Stimulated activated naive B cell treated with anti-CD40 and anti-IgM and Interleukin-4, amounts not matched to agents 10 μg/mL and 1 μg/mL and 100 μg/mL, for 72 hours (primary cell): Measurements from ENCODE around the gene LRP8.
A peak's percentile ranks its signal among the peaks of the same experiment; 100 is the strongest.

ENCODE experiments used
- ATAC-seq, 2 donors: fragments of 150-1000 bp; cut with Tn5 transposase; replicated peaks; 2 replicates each; pipeline ENCODE4 v1.10.0; 2021; ENCODE audit warnings: moderate library complexity in 1 of 2
- DNase-seq: peaks from one replicate; pipeline ENCODE4 v3.0.0; 2021
- H3K27ac Mint-ChIP-seq: one replicate; pipeline ENCODE4 v1.8.0; 2022; ENCODE audit warnings: mild to moderate bottlenecking, mixed read lengths
- H3K27me3 Mint-ChIP-seq, 2 donors: one replicate each; pipeline ENCODE4 v1.8.0; 2022; ENCODE audit warnings: mixed read lengths in 2 of 2
- H3K36me3 Mint-ChIP-seq, 2 donors: one replicate each; pipeline ENCODE4 v1.8.0; 2022; ENCODE audit warnings: mixed read lengths in 2 of 2, mild to moderate bottlenecking in 1 of 2
- H3K4me1 Mint-ChIP-seq, 2 donors: one replicate each; pipeline ENCODE4 v1.8.0; 2022; ENCODE audit warnings: mixed read lengths in 2 of 2, mild to moderate bottlenecking in 1 of 2
- H3K4me3 Mint-ChIP-seq, 2 donors: one replicate each; pipeline ENCODE4 v1.8.0; 2022; ENCODE audit warnings: mild to moderate bottlenecking in 2 of 2, mixed read lengths in 2 of 2, moderate library complexity in 1 of 2
- H3K9me3 Mint-ChIP-seq, 2 donors: one replicate each; pipeline ENCODE4 v1.8.0; 2022; ENCODE audit warnings: mixed read lengths in 2 of 2, mild to moderate bottlenecking in 1 of 2

Gene LRP8

DNA sequence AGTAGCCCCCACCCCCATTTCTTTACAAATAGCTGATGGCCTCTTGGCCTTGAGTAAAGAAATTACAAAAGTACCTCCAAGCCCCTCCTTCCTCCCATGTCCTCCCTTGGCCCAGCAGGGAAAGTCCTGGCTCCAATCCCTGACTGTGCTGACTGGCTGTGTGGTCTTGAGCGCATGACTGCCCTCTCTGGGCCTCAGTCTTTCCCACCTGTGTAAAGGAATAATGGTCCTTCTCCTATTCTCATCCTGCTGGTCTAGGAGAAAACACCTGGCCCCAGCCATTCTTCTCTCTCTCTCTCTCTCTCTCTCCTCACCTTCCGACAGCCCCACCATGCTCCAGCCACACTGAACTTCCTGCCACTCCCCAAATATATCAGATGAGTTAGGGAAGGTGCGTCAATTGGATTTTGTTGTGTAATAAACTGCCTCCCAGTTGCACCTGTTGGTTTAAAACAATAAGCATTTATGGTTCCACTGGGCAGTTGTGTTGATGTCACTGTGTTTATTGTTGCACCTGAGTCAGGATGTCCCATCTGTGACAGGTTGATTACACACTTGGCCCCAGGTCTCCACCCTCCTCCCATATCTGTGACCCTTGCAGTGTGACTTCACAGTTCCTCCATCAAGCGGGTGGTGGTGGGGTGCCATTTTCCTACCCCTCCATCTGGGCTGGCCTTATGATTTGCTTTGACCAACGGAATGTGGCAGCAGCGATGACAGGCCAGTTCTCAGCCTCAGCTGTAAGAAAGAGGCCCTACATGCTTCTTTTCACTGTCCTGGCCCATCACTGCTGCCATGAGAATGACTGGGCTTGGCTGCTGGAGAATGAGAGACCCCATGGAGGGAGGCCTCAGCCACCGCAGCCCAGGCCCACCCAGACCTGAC lies 22.3 kb upstream of the LRP8 start:
- no peak overlapping the region for H3K27ac Mint-ChIP-seq
- ATAC-seq = no peak

DNA sequence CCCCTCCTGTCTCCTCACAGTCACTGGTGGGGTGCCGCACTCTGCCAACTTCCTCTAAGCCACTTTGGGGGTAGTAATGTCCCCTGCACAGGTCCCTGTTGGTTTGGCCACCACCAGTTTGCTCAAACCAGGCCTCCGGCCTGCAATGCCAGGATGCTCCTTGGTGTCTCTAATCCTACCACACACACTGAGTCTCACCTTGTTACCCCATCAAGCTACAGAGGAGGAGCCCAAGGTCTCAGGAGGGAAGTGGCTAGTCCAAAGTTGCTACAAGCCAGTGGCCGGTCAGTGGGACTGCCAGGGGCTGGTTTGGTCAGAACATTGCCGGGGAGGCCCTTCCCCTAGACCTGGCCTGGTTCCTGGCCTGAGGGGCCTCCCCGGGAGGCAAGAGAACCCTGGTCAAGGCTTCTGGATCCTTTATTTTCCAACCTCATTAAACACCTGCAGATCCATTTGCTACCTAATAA lies 21.5 kb upstream of the LRP8 start:
- Mint-ChIP-seq H3K4me3 (no peak overlapping the region), H3K4me1 (peaks cover 3 to 6% of the 10 kb centered on the region in 2 donors), H3K27me3 (peaks cover 0 to 3% of the 10 kb centered on the region in 2 donors), H3K27ac (no peak overlapping the region), H3K36me3 (no peaks in the 10 kb centered on the region), H3K9me3 (no peaks in the 10 kb centered on the region)
- DNase-seq (no peak), ATAC-seq (no peak)

More for the DNA sequence above, 22.3 kb upstream of the LRP8 start:
- no peaks in the 10 kb centered on the region for H3K36me3 Mint-ChIP-seq
- peaks cover 3 to 4% of the 10 kb centered on the region in 2 donors for H3K27me3 Mint-ChIP-seq
- H3K4me3 Mint-ChIP-seq = no peak overlapping the region
- peaks cover 3 to 6% of the 10 kb centered on the region in 2 donors for H3K4me1 Mint-ChIP-seq
- peaks cover 0 to 3% of the 10 kb centered on the region in 2 donors for H3K9me3 Mint-ChIP-seq
- no peak for DNase-seq

DNA sequence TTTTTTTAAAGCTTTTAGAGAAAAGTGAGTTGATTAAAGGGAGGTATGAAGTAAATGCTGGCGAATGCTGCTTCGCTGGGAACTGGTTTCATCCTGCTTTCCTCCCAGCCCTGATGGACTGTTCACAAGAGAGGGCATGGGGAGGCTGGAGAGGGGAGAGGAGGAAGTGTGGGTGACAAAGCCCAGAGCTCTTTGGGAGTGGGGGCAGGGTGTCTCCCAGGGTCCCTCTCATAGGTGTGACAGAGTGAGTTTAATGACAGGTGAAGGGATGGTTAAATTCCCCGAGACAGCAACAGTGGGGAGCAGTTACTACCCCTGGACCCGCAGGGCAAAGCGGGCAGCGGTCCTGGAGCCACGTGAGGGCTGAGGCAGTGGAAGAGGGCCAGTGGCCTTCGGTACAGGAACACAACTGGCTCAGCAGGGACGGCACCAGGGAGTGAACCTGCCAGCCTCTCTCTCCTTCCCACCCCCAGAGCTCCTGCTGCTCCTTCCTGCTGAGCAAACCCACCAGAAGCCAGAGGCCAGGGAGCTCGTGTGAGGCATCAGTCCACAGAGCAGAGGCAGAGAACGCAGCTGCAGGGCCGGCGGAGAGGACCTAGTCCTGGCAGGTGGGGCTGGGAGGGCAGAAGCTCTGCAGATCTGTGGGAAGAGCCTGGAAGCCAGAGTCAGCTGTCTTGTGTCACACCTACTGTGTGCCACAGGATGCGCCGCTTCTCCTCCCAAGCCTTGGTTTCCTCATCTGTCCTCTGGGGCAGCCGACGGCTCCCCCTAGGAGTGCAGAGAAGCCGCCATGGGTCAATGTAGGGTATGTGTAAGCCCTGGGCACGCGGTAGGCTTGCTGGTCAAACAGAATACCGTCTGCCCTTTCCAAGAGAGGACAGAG lies 20.9 kb upstream of the LRP8 start:
- no peak for DNase-seq
- no peak for ATAC-seq

DNA sequence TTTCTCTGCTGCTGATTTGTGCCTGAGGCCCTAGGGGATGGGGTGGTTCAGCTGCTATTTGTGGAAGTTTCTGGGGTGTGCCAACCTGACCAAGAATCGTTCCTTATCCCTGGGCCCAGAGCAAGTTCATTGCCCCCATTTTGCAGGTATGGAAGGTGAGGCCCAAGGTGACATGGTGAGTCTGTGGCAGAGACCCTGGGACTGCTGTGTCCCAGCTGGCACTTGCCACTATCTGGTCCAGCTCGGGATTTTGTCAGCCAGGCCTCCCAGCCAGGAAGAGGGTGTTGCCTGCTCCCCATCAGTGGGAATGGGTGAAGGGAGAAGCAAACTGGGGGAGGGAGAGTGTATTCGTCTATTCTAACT lies 18.9 kb upstream of the LRP8 start:
- H3K4me3 Mint-ChIP-seq = no peak overlapping the region
- no peaks in the 10 kb centered on the region for H3K9me3 Mint-ChIP-seq
- DNase-seq (no peak), ATAC-seq (no peak)
- no peaks in the 10 kb centered on the region for H3K36me3 Mint-ChIP-seq
- no peak overlapping the region for H3K27ac Mint-ChIP-seq
- H3K27me3 Mint-ChIP-seq = no peaks in the 10 kb centered on the region
- peaks cover 3 to 6% of the 10 kb centered on the region in 2 donors for H3K4me1 Mint-ChIP-seq

More for the DNA sequence above, 20.9 kb upstream of the LRP8 start:
- H3K36me3 Mint-ChIP-seq = no peaks in the 10 kb centered on the region
- H3K9me3 Mint-ChIP-seq = no peaks in the 10 kb centered on the region
- peaks cover 0 to 2% of the 10 kb centered on the region in 2 donors for H3K27me3 Mint-ChIP-seq
- peaks cover 3 to 6% of the 10 kb centered on the region in 2 donors for H3K4me1 Mint-ChIP-seq
- no peak overlapping the region for H3K4me3 Mint-ChIP-seq
- no peak overlapping the region for H3K27ac Mint-ChIP-seq

DNA sequence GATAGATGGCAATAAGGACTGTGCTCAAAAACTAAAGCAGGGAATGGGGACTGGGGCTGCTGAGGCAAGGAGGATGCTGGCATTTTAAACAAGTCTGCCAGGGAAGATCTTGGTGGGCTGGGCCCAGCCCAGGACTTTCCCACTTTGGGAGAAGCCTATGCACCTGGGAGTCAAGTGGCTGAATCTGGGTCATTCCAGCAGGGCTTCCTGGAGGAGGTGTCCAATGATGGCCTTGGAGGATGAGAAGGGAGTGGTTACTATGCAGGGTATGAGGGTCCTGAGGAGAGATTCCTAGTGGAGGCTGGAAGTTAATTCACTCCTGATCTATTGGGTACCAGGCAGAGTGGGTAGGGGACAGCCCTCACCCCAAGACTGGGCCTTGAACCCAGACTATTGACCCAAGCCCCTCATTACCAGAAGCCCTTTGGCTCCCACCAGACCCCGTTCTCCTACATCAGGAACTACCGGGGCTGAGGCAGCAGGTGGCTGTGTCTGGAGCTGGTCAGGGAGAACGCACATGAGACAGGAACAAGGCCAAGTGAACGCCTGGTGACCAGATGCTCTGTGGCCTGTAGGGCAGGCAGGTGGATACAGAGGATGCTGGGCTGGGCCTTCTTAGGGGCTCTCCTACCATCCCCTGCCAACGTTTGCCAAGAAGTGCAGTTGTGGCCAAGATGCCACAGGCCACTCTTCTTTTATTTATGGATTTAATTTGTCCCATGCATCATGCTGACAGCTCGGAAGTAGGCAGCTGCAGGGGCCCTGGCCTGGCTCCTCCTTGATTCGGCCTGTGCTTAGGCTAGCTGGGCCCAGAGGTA lies 18.3 kb upstream of the LRP8 start:
- no peak for ATAC-seq
- peaks cover 5 to 11% of the 10 kb centered on the region in 2 donors for H3K4me1 Mint-ChIP-seq

DNA sequence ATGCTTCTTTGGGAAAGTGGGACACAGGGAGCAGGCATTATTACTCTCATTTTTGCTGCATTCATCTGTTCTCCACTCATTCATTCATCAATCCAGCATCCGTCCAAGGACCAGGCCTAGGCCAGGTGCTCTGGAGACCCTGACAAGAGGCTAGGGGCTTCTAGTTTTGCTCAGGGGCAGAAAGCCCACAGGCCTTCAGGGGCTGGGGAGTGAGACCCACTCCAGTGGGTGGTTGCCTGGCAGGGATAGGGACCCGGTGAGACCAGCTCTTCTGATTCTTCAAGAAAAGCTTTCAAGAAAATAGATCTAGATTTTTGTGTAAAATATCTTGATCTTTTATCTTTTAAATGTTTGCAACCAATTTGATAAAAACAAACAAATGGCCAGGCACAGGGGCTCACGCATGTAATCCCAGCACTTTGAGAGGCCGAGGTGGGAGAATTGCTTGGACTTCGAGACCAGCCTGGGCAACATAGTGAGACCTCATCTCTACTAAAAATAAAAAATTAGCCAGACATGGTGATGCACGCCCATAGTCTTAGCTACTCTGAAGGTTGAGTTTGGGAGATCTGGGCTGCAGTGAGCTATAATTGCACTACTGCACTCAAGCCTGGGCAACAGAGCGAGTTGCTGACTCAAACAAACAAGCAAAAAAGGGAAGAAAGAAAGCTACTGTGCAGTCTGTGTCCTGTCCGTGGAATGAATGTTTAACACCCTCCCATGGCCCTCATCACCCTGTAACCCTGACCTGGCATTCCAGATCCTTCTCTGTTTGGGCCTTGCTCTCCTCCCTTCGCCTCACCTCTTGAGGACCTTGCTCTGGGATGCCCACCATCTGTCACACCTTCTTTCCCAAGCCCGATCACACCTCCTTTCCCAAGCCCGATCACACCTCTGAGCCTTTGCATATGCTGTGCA lies 17.3 kb upstream of the LRP8 start:
- Mint-ChIP-seq H3K36me3 (peaks cover 0 to 10% of the 10 kb centered on the region in 2 donors), H3K4me1 (peaks cover 5 to 11% of the 10 kb centered on the region in 2 donors), H3K27ac (no peak overlapping the region), H3K27me3 (no peaks in the 10 kb centered on the region), H3K4me3 (no peak overlapping the region), H3K9me3 (peaks cover 7% of the 10 kb centered on the region in 2 donors)
- ATAC-seq (peak; percentile 96 to 97), DNase-seq (no peak)

More for the DNA sequence above, 18.3 kb upstream of the LRP8 start:
- no peaks in the 10 kb centered on the region for H3K27me3 Mint-ChIP-seq
- H3K27ac Mint-ChIP-seq = peak overlapping the region; percentile 33
- DNase-seq = no peak
- peaks cover 0 to 5% of the 10 kb centered on the region in 2 donors for H3K36me3 Mint-ChIP-seq
- H3K9me3 Mint-ChIP-seq = peaks cover 4 to 5% of the 10 kb centered on the region in 2 donors
- no peak overlapping the region for H3K4me3 Mint-ChIP-seq

DNA sequence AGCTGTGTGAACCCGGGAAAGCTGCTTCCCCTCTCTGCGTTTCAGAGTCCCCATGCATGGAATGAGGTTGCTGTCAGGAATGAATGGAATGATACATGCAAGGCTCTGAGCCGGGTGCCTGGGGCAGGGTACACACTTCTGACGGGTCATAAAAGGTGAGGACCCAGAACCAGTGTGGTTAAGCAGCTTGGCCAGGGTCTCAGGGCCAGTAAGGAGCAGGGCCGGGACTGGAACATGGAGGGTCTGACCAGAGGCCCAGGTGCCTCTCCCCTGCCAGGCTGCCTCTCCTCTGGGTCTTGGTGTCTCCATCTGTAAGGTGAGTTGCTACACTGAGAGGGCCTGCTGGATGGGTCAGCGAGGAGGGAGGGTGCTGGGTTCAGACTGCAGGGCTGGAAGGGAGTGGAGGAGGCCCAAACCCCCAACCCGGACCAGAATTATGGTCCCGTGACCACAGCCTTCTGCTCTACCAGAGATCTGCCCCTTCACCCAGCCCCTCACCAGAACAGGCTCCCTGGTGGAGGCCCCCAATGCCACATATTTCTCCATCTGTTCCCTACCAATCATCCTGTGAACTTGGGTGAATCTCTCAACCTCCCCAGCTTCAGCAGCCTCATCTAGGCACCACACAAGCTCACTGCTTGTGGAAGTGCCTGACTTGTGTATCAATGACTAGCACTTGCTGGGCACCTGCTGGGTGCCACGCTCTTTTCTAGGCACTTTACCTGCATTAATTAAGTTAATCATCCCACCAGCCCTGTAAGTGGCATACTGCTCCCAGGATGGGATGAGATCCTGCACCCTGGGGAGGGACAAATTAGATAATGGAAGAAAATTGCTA lies 16.2 kb upstream of the LRP8 start:
- Mint-ChIP-seq H3K36me3 (peaks cover 0 to 10% of the 10 kb centered on the region in 2 donors), H3K9me3 (peaks cover 7% of the 10 kb centered on the region in 2 donors), H3K4me1 (peaks cover 5 to 11% of the 10 kb centered on the region in 2 donors), H3K4me3 (no peak overlapping the region), H3K27ac (no peak overlapping the region), H3K27me3 (no peaks in the 10 kb centered on the region)
- ATAC-seq = no peak
- no peak for DNase-seq

DNA sequence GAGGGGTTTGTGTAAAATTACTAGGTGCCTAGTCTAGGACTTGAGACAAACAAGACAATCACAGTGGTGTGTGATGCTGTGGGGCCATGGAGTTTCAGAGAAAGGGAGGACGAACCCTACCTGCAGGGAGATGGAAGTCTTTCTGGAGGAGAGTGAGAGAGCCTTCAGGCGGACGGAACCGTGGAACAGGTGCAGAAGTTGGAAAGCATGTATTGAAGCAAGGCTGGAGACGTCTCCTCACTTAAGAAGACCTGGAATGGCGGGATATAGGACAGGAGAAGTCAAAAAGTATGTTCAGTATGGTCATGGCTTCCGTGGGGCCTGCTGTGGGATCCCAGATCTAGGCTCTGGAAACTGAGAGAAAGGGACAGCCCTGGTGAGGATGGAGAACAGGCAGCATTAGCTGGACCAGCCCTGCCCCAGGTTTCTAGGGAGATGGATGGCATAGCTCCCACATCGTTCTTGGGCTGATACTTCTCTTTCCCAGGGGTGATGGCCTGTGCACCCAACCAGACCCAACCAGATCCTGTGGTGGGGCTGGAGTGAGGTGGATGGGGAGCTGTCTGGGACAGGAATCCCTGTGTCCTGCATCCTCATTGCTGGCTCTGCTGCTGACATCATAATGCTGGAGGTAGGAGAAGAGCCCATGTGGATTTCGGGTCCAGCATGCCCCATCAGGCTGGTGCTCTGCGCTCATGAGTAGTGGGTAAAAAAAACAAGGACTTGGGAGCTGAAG lies 15.0 kb upstream of the LRP8 start:
- Mint-ChIP-seq H3K9me3 (peaks cover 7% of the 10 kb centered on the region in 2 donors), H3K4me1 (peaks cover 5 to 11% of the 10 kb centered on the region in 2 donors), H3K27me3 (peaks cover 0 to 3% of the 10 kb centered on the region in 2 donors), H3K36me3 (peaks cover 0 to 13% of the 10 kb centered on the region in 2 donors), H3K27ac (no peak overlapping the region), H3K4me3 (no peak overlapping the region)
- DNase-seq (no peak), ATAC-seq (no peak)

DNA sequence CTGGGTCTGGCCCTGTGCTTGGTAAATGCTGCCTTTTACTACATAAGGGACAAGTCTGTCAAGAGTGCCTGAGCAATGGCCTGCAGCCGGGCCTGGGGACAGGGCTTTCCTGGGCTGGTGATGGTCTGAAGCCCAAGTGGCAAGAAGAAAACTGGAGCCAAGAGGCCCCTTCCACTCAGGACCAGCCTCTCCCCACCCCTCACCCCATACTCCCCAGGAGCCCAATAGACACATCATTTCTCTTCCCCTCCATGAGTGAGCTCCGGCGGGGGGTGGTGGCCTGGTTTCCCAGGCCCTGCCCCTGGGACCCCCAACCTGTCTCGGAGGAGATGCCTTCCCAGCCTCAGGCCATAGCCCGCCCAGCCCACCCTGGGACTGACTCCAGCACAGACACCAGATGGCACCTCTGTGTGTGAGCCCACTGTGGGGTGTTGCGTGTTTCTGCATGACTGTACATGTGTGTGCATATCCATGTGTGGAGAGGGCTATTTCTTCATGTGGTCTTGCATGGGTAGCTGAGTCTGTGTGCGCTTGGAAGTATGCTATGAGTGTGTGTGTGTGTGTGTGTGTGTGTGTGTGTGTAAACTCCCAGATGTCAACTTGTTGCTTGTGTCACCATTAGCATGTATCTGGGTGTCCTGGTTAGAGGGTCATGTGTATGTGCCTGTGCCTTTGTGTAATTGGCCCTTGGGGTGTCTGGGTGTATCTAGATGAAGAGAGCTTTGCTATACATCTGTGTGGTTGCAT lies 14.3 kb upstream of the LRP8 start:
- DNase-seq = no peak
- peaks cover 5 to 11% of the 10 kb centered on the region in 2 donors for H3K4me1 Mint-ChIP-seq

DNA sequence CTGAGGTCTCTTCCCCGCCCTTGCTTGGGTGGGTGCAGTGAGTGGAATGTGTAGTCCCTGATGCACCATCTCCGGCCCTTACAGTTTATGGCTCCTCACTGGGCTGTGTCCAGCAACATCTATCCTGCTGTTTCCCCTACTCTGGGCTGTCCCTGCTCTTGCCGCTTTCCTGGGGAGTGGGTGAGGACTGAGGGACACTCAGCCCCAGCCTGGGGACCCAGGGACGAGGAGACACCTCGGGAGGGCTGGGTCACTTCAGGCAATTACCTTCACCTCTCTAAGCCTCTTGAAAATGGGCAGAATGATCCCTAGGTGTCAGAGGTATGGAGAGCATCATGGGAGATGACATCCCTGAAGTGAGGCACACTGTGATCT lies 13.6 kb upstream of the LRP8 start:
- DNase-seq (no peak), ATAC-seq (no peak)
- Mint-ChIP-seq H3K27me3 (peaks cover 0 to 6% of the 10 kb centered on the region in 2 donors), H3K36me3 (peaks cover 0 to 14% of the 10 kb centered on the region in 2 donors), H3K27ac (no peak overlapping the region), H3K4me1 (peaks cover 5 to 11% of the 10 kb centered on the region in 2 donors), H3K9me3 (peaks cover 7% of the 10 kb centered on the region in 2 donors), H3K4me3 (no peak overlapping the region)

More for the DNA sequence above, 14.3 kb upstream of the LRP8 start:
- ATAC-seq = no peak
- Mint-ChIP-seq H3K4me3 (no peak overlapping the region), H3K36me3 (peaks cover 0 to 14% of the 10 kb centered on the region in 2 donors), H3K9me3 (peaks cover 7% of the 10 kb centered on the region in 2 donors), H3K27me3 (peaks cover 0 to 6% of the 10 kb centered on the region in 2 donors), H3K27ac (no peak overlapping the region)
